GM12875 (cell line): ENCODE measurements around the gene MRTFB.
"Not testable (repeated sequence)": the region's sequence is repeated elsewhere in the genome, so short reads cannot be mapped to it uniquely, and the experiment has no call there.

Experiments used
- H3K4me3 ChIP-seq: one replicate; pipeline ENCODE4 v1.5.1; 2011; ENCODE audit warnings: low read depth, low read length, control low read depth
- TF ChIP-seq, protein P1 (sequence below): IDR thresholded peaks from 2 replicates; pipeline ENCODE4 v1.5.1; 2011; ENCODE audit warnings: low read depth, mild to moderate bottlenecking, control low read depth, inconsistent platforms, low read length, moderate library complexity, borderline replicate concordance; ENCODE audit not compliant: insufficient read depth

The MRTFB gene

DNA sequence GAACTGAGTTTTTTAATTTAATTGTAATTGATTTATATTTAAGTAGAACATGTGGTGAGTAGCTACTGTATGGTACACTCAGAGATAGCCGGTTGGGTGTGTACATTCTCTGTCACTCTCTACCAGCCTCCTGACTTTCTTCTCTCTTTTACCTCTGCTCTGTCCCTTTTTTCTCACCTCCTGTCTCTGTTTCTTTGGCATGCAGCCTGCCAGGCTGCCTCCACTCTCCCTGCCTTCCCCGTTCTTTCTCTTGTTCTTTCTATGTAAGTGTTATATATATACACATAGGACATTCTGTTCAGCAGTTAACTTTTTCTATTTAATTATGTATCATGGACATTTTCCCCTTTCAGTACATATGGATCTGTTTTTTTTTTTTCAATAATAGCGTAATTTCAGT is 50.8 kb downstream of the MRTFB start:
- TF ChIP-seq, protein P1, sequence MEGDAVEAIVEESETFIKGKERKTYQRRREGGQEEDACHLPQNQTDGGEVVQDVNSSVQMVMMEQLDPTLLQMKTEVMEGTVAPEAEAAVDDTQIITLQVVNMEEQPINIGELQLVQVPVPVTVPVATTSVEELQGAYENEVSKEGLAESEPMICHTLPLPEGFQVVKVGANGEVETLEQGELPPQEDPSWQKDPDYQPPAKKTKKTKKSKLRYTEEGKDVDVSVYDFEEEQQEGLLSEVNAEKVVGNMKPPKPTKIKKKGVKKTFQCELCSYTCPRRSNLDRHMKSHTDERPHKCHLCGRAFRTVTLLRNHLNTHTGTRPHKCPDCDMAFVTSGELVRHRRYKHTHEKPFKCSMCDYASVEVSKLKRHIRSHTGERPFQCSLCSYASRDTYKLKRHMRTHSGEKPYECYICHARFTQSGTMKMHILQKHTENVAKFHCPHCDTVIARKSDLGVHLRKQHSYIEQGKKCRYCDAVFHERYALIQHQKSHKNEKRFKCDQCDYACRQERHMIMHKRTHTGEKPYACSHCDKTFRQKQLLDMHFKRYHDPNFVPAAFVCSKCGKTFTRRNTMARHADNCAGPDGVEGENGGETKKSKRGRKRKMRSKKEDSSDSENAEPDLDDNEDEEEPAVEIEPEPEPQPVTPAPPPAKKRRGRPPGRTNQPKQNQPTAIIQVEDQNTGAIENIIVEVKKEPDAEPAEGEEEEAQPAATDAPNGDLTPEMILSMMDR, result no peak
- H3K4me3 ChIP-seq, result no peak overlapping the region

DNA sequence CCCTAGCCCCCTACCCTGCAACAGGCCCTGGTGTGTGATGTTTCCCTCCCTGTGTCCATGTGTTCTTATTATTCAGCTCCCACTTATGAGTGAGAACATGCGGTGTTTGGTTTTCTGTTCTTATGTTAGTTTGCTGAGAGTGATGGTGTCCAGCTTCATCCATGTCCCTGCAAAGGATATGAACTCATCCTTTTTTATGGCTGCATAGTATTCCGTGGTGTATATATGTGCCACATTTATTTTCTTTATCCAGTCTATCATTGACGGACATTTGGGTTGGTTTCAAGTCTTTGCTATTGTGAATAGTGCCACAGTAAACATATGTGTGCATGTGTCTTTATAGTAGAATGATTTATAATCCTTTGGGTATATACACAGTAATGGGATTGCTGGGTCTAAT is 51.3 kb downstream of the MRTFB start:
- H3K4me3 ChIP-seq, result not testable (repeated sequence)

DNA sequence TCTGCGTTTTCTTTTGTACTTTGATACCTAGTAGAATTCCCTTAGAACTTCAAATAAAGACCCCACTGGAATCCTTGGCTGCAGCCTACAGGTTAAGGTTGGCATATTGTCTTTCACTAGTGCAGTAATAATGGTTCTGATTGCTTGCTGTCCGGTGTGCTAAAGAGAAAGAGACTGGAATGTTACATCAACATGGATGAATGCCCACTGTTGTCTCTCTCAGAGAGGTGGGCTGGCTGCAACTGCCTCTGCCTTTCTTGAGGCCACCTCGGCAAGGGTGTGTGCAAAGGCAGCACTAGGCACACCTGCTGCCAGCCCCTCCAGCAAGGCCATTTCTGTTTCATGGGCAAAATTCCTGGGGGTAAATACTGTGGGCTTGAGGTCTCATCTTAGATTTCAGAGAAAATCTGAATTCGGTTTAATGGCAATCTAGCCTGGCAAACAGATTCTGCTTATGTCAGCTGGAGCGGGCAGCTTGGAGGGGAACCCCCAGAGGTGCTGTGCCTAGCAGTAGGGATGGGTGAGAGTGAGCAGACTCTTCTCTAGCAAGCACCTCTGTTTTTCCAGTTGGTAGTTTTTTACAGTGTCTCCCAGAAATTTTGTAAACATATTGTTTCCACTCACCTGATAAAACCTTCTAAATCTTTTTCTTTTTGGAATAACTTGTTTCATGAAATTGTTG is 54.0 kb downstream of the MRTFB start:
- H3K4me3 ChIP-seq, result no peak overlapping the region
- TF ChIP-seq, protein P1, result no peak

DNA sequence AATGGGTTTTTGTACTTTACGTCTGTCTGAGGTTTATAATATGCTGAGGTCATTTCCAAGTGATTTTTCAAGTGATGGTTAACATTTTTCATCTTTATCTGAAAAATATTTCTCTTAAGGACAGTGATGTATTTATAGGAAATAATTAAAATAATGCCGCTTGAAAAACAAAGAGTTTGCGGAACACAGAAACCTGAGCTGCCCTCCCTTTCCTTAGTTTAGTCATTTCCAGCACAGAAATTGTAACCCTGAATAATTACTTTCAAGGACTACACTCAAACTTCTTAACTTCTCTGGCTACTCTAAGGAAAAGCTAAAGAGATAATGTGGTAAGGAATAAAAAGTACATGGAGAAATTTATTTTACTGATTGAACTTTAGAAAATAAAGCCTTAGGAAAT is 54.6 kb downstream of the MRTFB start:
- no peak overlapping the region for H3K4me3 ChIP-seq
- TF ChIP-seq, protein P1, result no peak

DNA sequence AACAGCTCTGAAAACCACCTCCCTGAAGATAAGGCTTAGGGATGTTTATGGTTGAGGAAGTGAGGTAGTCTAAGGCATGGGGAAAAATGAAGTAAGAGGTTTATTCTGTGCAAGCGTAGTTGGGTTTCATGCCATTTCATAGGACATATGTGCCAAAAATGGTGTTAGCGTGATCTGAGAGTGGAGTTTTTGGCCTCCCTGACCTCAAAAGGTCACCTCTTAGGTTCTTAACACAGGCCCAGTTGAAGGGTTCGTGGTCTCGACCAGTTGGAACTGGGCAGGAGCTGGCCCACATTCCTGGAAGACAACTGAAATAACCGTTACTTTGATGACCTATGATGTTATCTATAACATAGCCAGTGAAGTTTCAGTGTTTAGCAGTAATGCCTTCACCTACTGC is 57.0 kb downstream of the MRTFB start:
- H3K4me3 ChIP-seq, result no peak overlapping the region
- TF ChIP-seq, protein P1, result no peak

DNA sequence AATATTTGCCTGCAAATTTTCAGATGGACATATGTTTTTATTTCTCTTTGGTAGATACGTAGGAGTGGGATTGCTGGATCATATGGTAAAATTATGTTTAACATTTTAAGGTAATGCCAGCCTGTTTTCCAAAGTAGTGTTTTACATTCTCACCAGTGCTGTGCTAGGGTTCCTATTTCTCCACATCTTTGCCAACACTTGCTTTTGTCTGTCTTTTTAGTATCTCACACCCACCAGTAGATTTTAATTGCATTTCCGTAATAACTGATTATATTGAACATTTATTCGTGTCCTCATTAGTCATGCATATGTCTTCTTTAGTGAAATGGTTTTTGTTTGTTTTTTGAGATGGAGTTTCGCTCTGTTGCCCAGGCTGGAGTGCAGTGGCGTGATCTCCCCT is 58.4 kb downstream of the MRTFB start:
- no peak overlapping the region for H3K4me3 ChIP-seq
- TF ChIP-seq, protein P1, result no peak

DNA sequence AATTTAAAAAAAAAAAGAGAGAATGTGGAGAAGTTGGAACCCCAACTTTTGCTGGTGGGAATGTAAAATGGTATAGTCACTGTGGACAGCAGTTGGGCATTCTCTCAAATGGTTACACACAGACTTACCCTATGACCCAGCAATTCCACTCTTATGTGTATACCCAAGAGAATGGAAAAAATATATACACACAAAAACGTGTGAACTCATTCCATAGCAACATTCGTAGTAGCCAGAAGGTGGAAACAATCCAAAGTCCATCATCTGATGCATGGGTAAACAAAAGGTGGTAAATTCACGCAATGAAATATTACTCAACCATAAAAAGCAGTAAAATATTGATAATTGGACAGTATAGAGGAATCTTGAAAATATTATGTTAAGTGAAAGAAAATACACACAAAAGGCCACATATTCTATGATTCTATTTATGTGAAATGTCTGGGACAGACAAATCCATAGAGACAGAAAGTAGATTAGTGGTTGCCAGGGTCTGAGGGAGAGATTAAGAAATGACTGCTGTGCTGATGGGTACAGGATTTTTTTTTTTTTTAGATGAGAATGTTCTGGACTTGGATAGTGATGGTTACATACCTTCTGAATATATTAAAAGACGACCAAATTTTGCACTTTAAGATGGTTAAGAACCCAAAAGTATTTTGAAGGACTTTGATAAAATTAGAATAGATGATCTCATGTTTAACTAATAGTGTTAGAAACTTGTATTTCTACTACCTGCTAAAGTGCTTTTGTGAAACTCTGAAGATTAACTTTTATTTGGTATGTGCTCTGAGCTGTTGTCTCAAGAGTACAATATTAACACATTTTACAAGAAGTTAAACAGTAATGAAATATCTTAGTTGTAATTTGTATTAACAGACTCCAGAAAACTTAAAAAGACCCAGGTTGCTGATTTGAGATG is 60.9 kb downstream of the MRTFB start:
- H3K4me3 ChIP-seq, result no peak overlapping the region
- TF ChIP-seq, protein P1, result no peak
